NCI-H82 treated with DMSO at 0.1 percent for 48 hours (cell line): ENCODE data around the gene TPTE2.
A peak's percentile ranks its signal among the peaks of the same experiment; 100 is the strongest.
"Not testable (repeated sequence)": the region's sequence is repeated elsewhere in the genome, so short reads cannot be mapped to it uniquely, and the experiment has no call there.

Experiments
- DNase-seq: peaks from one replicate; lab custom pipeline; 2025; ENCODE audit not compliant: unreplicated experiment; lab: John Stamatoyannopoulos, UW

TPTE2 gene

GRCh38 chr13:19561127-19561582 lies at the start of gene TPTE2:
TPTE2 (minus strand) TSS chr13:19561532; CDS start chr13:19503234, 58,298 bp downstream.
- not testable (repeated sequence) for DNase-seq

GRCh38 chr13:19607523-19608078 lies 46.3 kb upstream of the TPTE2 start:
- DNase-seq, result no peak

- DNase-seq, result no peak
Observed at GRCh38 chr13:19606737-19607136, 45.4 kb upstream of the TPTE2 start.

- no peak for DNase-seq
Observed at GRCh38 chr13:19606152-19606551, 44.8 kb upstream of the TPTE2 start.

GRCh38 chr13:19605161-19605955 lies 44.0 kb upstream of the TPTE2 start:
- DNase-seq, result no peak

GRCh38 chr13:19604306-19604705 lies 43.0 kb upstream of the TPTE2 start:
- DNase-seq, result no peak

- DNase-seq, result no peak
Observed at GRCh38 chr13:19601749-19602725, 40.7 kb upstream of the TPTE2 start.

GRCh38 chr13:19597523-19597922 lies 36.2 kb upstream of the TPTE2 start:
- DNase-seq, result no peak

GRCh38 chr13:19596960-19597361 lies 35.6 kb upstream of the TPTE2 start:
- DNase-seq, result no peak

- DNase-seq, result no peak
Observed at GRCh38 chr13:19596086-19596485, 34.8 kb upstream of the TPTE2 start.

GRCh38 chr13:19592657-19593180 lies 31.4 kb upstream of the TPTE2 start:
- DNase-seq, result no peak

- no peak for DNase-seq
Observed at GRCh38 chr13:19591864-19592263, 30.5 kb upstream of the TPTE2 start.

GRCh38 chr13:19590423-19590822 lies 29.1 kb upstream of the TPTE2 start:
- no peak for DNase-seq

- DNase-seq, result no peak
Observed at GRCh38 chr13:19589312-19589711, 28.0 kb upstream of the TPTE2 start.

- DNase-seq, result no peak
Observed at GRCh38 chr13:19587635-19588300, 26.4 kb upstream of the TPTE2 start.

- DNase-seq, result peak; percentile 58
Observed at GRCh38 chr13:19586904-19587634, 25.7 kb upstream of the TPTE2 start.

GRCh38 chr13:19581675-19582074 lies 20.3 kb upstream of the TPTE2 start:
- no peak for DNase-seq

GRCh38 chr13:19575230-19575629 lies 13.9 kb upstream of the TPTE2 start:
- DNase-seq, result no peak

- DNase-seq, result no peak
Observed at GRCh38 chr13:19573120-19573716, 11.9 kb upstream of the TPTE2 start.

- DNase-seq, result no peak
Observed at GRCh38 chr13:19572280-19572679, 10.9 kb upstream of the TPTE2 start.
